HepG2 (cell line): ENCODE data around the gene ANAPC16. TPM values are rescaled to one million over a fixed set of nuclear protein-coding genes. Genes with fewer than 3 reads are reported as not detected.

Experiments used
- IRF1 ChIP-seq: sonication (generic); formaldehyde crosslinking; IDR thresholded peaks from 2 replicates; pipeline ENCODE4 v1.4.0; 2020; ENCODE audit warnings: low read depth, mild to moderate bottlenecking, missing genetic modification reagents
- MAF1 ChIP-seq: sonication (generic); formaldehyde crosslinking; IDR thresholded peaks from 2 replicates; pipeline ENCODE4 v1.5.0; 2020; ENCODE audit warnings: missing genetic modification reagents, borderline replicate concordance
- MAFG ChIP-seq: sonication (generic); formaldehyde crosslinking; IDR thresholded peaks from 2 replicates; pipeline ENCODE4 v1.5.1; 2020; ENCODE audit warnings: mild to moderate bottlenecking, missing genetic modification reagents
- MEIS1 ChIP-seq: sonication (generic); formaldehyde crosslinking; IDR thresholded peaks from 2 replicates; pipeline ENCODE4 v1.9.0; 2021; ENCODE audit warnings: mild to moderate bottlenecking, missing genetic modification reagents, moderate library complexity, borderline replicate concordance
- MXD4 ChIP-seq: IDR thresholded peaks from 2 replicates; pipeline ENCODE4 v1.6.1; 2016; ENCODE audit warnings: mild to moderate bottlenecking, missing biosample characterization, missing genetic modification reagents
- NAIF1 ChIP-seq: sonication (generic); formaldehyde crosslinking; IDR thresholded peaks from 2 replicates; pipeline ENCODE4 v1.5.0; 2020; ENCODE audit warnings: mild to moderate bottlenecking, missing genetic modification reagents, borderline replicate concordance
- RAD51 ChIP-seq: fragments of 450-650 bp; IDR thresholded peaks from 2 replicates; pipeline ENCODE4 v1.6.1; 2016; ENCODE audit warnings: borderline replicate concordance
- RCOR2 ChIP-seq: IDR thresholded peaks from 2 replicates; pipeline ENCODE4 v1.6.1; 2016; ENCODE audit warnings: missing biosample characterization, missing genetic modification reagents
- SRSF9 ChIP-seq: fragments of 200-400 bp; formaldehyde crosslinking; IDR thresholded peaks from 2 replicates; pipeline ENCODE4 v1.6.1; 2018; ENCODE audit warnings: borderline replicate concordance, mild to moderate bottlenecking, low read depth, low read length; ENCODE audit not compliant: insufficient read depth, poor library complexity, severe bottlenecking
- TMF1 ChIP-seq: sonication (generic); formaldehyde crosslinking; IDR thresholded peaks from 2 replicates; pipeline ENCODE4 v1.8.1; 2022; ENCODE audit warnings: low read depth, missing genetic modification reagents
- TOE1 ChIP-seq: sonication (generic); formaldehyde crosslinking; IDR thresholded peaks from 2 replicates; pipeline ENCODE4 v1.4.0; 2020; ENCODE audit warnings: mild to moderate bottlenecking, missing genetic modification reagents
- WIZ ChIP-seq: sonication (generic); formaldehyde crosslinking; IDR thresholded peaks from 2 replicates; pipeline ENCODE4 v1.5.1; 2020; ENCODE audit warnings: mild to moderate bottlenecking, missing genetic modification reagents
- ZBTB4 ChIP-seq: sonication (generic); formaldehyde crosslinking; IDR thresholded peaks from 2 replicates; pipeline ENCODE4 v1.4.0; 2020; ENCODE audit warnings: missing genetic modification reagents, mild to moderate bottlenecking, borderline replicate concordance
- ZFY ChIP-seq: sonication (generic); formaldehyde crosslinking; IDR thresholded peaks from 2 replicates; pipeline ENCODE4 v1.4.0; 2020; ENCODE audit warnings: missing genetic modification reagents
- ZHX2 ChIP-seq, 2 experiments: sonication (generic) in 1 of 2; formaldehyde crosslinking in 1 of 2; IDR thresholded peaks; 2 replicates each; pipeline versions ENCODE4 v1.6.1 to v1.9.0; 2014 to 2022; ENCODE audit warnings: antibody characterized with exemption in 1 of 2, borderline replicate concordance in 1 of 2, inconsistent platforms in 1 of 2, low read depth in 1 of 2, missing genetic modification reagents in 1 of 2
- ZNF414 ChIP-seq: sonication (generic); formaldehyde crosslinking; IDR thresholded peaks from 2 replicates; pipeline ENCODE4 v1.5.0; 2020; ENCODE audit warnings: missing genetic modification reagents
- ZNF788 ChIP-seq: sonication (generic); formaldehyde crosslinking; IDR thresholded peaks from 2 replicates; pipeline ENCODE4 v1.5.0; 2020; ENCODE audit warnings: mild to moderate bottlenecking, missing genetic modification reagents, borderline replicate concordance
- polyA plus RNA-seq, 8 experiments: library from polyadenylated mRNA; depleted of rRNA in 3 of 8; stranded (reverse) in 7 of 8; unstranded in 1 of 8; fragments of >200 nt; fragmentation: Illumina TruSeq in 4 of 8; extraction: Trizol in 4 of 8; gene quantifications; 2 replicates each; pipeline versions ENCODE4 v1.2.1 to v1.2.3, GENCODE V29; 2011 to 2016; ENCODE audit warnings: low read depth in 4 of 8, missing spikeins in 1 of 8, mixed read lengths in 1 of 8; ENCODE audit not compliant: insufficient read depth in 1 of 8
- total RNA-seq, 5 experiments: library from RNA; depleted of rRNA; stranded (reverse); fragments of >200 nt; fragmentation: Illumina TruSeq; extraction: Trizol; gene quantifications; 2 replicates each; pipeline ENCODE4 v1.2.3, GENCODE V29; 2016; ENCODE audit warnings: low read depth in 1 of 5

Gene ANAPC16
- total and polyA plus RNA-seq, 2 of the 13 experiments (the other 11 are each of a cell fraction or from before 2014, with no cell fraction given) = 74.8 to 89.4 TPM

GRCh38 chr10:72272689-72273409 is 57.0 kb downstream of the ANAPC16 start (continued):
- TF ChIP-seq ZBTB4 (CRISPR knock-in tag) (no peak), IRF1 (CRISPR knock-in tag) (no peak), NAIF1 (CRISPR knock-in tag) (peak; percentile 20; the same call in 1 of the 2 replicates), TOE1 (CRISPR knock-in tag) (peak; percentile 83; the same call in 1 of the 2 replicates), MXD4 (peak; percentile 50; the same call in 1 of the 2 replicates), MEIS1 (no peak; the same call in none of the 2 replicates), ZNF414 (CRISPR knock-in tag) (no peak; the same call in 1 of the 2 replicates), WIZ (CRISPR knock-in tag) (no peak), MAFG (CRISPR knock-in tag) (no peak), SRSF9 (no peak), MAF1 (CRISPR knock-in tag) (no peak), ZHX2 (IDR thresholded peaks at IDR 0.05; ENCODE audit: low read depth) (no peak), ZHX2 (CRISPR knock-in tag; IDR thresholded peaks at IDR 0.05; ENCODE audit: borderline replicate concordance) (no peak), ZFY (CRISPR knock-in tag) (peak; percentile 39; the same call in 1 of the 2 replicates), ZNF788 (CRISPR knock-in tag) (peak; percentile 88; the same call in 1 of the 2 replicates), RAD51 (no peak), RCOR2 (CRISPR knock-in tag) (peak; percentile 80), TMF1 (CRISPR knock-in tag) (no peak)
